NCI-H2227 treated with DMSO at 0.1 percent for 48 hours (cell line): ENCODE data around the gene STX7.

ENCODE experiments used
- DNase-seq: peaks from one replicate; lab custom pipeline; 2025; lab: John Stamatoyannopoulos, UW

STX7 gene

GRCh38 chr6:132412656-132413498, 100.0 kb downstream of the STX7 start:
- DNase-seq = no peak

GRCh38 chr6:132411296-132411695, 101.6 kb downstream of the STX7 start:
- no peak for DNase-seq

GRCh38 chr6:132410830-132411229, 102.1 kb downstream of the STX7 start:
- DNase-seq = no peak

GRCh38 chr6:132405143-132405915, 107.6 kb downstream of the STX7 start:
- no peak for DNase-seq

- no peak for DNase-seq
These were observed 108.2 kb downstream of the STX7 start for GRCh38 chr6:132404736-132405135.

- no peak for DNase-seq
These were observed 108.6 kb downstream of the STX7 start for GRCh38 chr6:132404330-132404729.

- no peak for DNase-seq
These were observed 111.2 kb downstream of the STX7 start for GRCh38 chr6:132401618-132402285.

- DNase-seq = no peak
These were observed 111.9 kb downstream of the STX7 start, which contains the start of gene MOXD1 for GRCh38 chr6:132400883-132401617. Gene MOXD1 (minus strand): TSS chr6:132401475. CDS start chr6:132401426, 49 bp downstream.

GRCh38 chr6:132400555-132400882, 112.4 kb downstream of the STX7 start:
- no peak for DNase-seq

- DNase-seq = no peak
These were observed 113.4 kb downstream of the STX7 start for GRCh38 chr6:132399376-132400074.
